Activated T-helper 17 cell treated with anti-CD3 and anti-CD28 coated beads, Interleukin-2, amount 50 U/mL, for 72 hours (primary cell): ENCODE data around the gene TBC1D7. TPM values are rescaled to one million over a fixed set of nuclear protein-coding genes. Genes with fewer than 3 reads are reported as not detected.
A peak's percentile ranks its signal among the peaks of the same experiment; 100 is the strongest.

Source experiments
- ATAC-seq: fragments of 150-1000 bp; cut with Tn5 transposase; replicated peaks from 2 replicates; pipeline ENCODE4 v1.10.0; 2021; ENCODE audit warnings: mild to moderate bottlenecking, moderate library complexity
- H3K27ac Mint-ChIP-seq: one replicate; pipeline ENCODE4 v1.8.0; 2022; ENCODE audit warnings: mixed read lengths
- H3K27me3 Mint-ChIP-seq: one replicate; pipeline ENCODE4 v1.8.0; 2022; ENCODE audit warnings: mixed read lengths
- H3K36me3 Mint-ChIP-seq: one replicate; pipeline ENCODE4 v1.8.0; 2022; ENCODE audit warnings: low read depth, mild to moderate bottlenecking, mixed read lengths
- H3K4me1 Mint-ChIP-seq: one replicate; pipeline ENCODE4 v1.8.0; 2022; ENCODE audit warnings: mixed read lengths
- H3K4me3 Mint-ChIP-seq: one replicate; pipeline ENCODE4 v1.8.0; 2022; ENCODE audit warnings: mild to moderate bottlenecking, mixed read lengths
- H3K9me3 Mint-ChIP-seq: one replicate; pipeline ENCODE4 v1.8.0; 2022; ENCODE audit warnings: mixed read lengths
- total RNA-seq, 2 donors: library from RNA; stranded (reverse); gene quantifications; one replicate each; pipeline ENCODE4 v1.2.3, GENCODE V29; 2022

Gene TBC1D7
- total RNA-seq, 2 donors from 2014 or later = 9.6 to 16.2 TPM

DNA sequence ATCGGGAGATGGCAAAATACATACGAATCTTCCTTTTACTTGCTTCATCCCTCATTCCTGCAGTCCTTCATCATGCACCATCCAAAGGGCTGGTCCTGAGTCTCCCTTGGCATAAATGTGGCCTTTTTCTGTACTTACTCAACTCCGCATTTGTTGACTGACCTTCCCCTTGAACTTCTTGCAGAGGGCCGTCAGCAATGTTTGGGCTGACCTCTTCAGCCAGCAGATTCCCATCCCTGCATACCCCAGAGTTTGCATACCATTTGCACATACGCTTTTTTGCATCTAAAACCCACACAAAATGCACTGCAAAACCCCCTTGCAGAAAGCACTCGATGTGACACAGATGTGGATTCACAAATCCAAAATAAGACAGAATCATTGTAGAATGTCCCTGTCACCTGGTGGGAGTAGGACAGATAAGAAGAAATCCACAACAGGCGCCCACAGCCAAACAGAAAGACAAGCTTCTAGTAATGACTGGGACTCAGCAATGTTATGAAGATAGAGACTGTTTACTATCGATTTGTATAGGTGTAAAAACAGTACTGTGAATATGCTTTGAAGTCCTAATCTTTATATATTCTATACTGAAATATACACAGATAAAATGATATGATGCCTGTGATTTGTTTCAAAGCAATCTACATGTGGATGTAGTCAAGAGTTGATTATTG is 45.8 kb downstream of the TBC1D7 start:
- ATAC-seq = peak; percentile 7
- no peaks in the 10 kb centered on the region for H3K9me3 Mint-ChIP-seq
- no peak overlapping the region for H3K4me3 Mint-ChIP-seq
- no peak overlapping the region for H3K27ac Mint-ChIP-seq
- no peaks in the 10 kb centered on the region for H3K27me3 Mint-ChIP-seq
- H3K4me1 Mint-ChIP-seq = no peaks in the 10 kb centered on the region
- no peaks in the 10 kb centered on the region for H3K36me3 Mint-ChIP-seq

DNA sequence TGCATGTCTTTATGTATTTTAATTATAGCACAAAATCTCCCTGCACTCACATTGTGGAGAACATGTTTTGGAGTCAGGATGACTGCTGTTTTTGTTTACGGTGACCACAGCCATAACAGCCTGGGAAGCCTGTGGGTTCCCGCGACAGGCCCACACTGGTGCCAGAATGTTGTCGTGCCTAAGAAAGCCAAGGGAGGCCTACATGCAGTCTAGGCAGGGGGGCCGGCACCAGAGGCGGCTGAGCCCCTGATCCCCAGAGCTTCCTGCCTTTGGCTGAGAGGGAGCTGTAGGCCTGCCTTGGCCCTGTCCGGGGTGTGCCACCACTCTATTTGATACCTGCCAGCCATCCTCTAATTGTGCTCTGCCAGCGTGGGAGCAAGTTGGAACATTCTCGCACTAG is 46.7 kb downstream of the TBC1D7 start:
- Mint-ChIP-seq H3K4me1 (no peaks in the 10 kb centered on the region), H3K9me3 (no peaks in the 10 kb centered on the region), H3K27ac (no peak overlapping the region), H3K27me3 (no peaks in the 10 kb centered on the region), H3K36me3 (no peaks in the 10 kb centered on the region), H3K4me3 (no peak overlapping the region)
- no peak for ATAC-seq

DNA sequence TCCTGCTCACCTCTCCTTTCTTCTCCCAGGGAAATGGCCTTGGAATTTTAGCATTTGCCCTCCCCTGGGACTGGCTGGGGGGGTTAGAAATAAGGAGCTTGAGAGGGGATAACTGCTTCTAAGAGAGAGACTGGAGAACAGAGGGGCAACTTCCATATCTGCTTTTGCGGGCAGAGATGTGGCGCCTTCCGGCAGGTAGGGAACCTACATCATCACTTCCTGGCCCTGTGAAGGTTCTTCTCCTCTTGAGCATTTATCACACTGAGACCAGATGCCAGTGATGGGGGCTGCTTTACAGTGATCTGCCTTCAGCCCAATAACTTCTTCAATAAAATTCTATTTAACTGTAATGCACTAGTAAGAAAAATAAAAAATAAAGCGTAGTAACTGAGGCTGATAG is 48.1 kb downstream of the TBC1D7 start:
- Mint-ChIP-seq H3K27me3 (no peaks in the 10 kb centered on the region), H3K4me1 (no peaks in the 10 kb centered on the region), H3K9me3 (no peaks in the 10 kb centered on the region), H3K36me3 (no peaks in the 10 kb centered on the region), H3K4me3 (no peak overlapping the region), H3K27ac (no peak overlapping the region)
- ATAC-seq = no peak

DNA sequence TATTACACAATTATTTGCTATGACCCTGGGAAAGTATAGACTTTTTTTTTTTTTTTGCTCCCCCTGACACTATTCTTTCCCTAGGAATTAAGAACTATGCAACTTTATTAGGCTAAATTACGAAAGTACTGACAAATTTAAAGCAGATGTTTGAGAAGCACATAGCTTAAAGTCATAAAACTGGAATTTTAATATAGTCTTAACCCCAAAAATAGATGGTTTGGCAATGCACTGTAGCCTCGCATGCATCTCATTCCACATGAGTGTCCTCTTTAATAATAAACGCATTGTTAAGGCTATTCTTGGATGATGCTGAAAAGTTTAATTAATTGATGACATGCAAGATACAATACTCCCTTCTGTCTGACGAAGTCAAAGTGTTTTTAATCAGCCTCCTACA is 49.3 kb downstream of the TBC1D7 start:
- ATAC-seq = no peak
- Mint-ChIP-seq H3K36me3 (no peaks in the 10 kb centered on the region), H3K9me3 (no peaks in the 10 kb centered on the region), H3K4me1 (peaks cover 3% of the 10 kb centered on the region), H3K27ac (no peak overlapping the region), H3K27me3 (no peaks in the 10 kb centered on the region), H3K4me3 (no peak overlapping the region)

DNA sequence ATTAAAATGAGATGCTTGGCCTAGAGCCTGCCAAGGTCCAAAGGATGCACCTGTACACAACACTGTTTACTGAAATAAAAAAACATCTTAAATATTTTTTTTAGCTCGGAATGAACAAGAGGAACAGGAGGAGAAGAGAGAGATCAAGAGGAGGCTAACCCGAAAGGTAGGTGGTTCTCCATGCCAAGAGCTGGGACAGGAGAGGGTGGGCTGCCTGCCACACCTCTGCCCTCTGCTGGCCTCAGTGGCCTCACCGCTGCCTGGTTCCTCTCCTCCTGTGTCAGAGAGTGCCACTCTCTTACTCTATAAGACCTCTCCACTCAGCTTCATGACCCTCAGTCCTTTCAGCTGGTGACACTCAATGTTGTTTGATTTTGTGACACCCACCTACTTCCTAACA is 50.2 kb downstream of the TBC1D7 start:
- H3K4me1 Mint-ChIP-seq = peaks cover 7% of the 10 kb centered on the region
- no peaks in the 10 kb centered on the region for H3K36me3 Mint-ChIP-seq
- H3K27ac Mint-ChIP-seq = no peak overlapping the region
- H3K27me3 Mint-ChIP-seq = no peaks in the 10 kb centered on the region
- H3K4me3 Mint-ChIP-seq = no peak overlapping the region
- no peaks in the 10 kb centered on the region for H3K9me3 Mint-ChIP-seq
- no peak for ATAC-seq

DNA sequence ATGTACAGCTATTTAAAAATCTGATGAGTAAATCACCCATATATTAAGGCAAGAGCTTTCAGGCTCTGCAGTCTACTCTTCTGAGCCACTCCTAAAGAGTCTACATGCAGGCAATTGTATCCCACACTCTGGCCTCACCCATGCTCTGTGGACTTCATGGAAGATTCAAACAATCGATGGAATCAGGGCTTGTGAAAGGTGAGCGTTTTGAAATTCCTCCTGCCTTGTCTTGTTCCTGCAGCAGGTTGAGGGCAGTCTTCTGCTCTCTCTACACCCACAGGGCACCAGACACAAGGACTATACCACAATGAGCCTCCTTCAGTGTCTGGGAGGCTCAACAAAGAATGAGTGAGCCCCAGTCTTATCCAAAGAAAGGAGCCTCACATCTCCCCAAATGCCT is 51.1 kb downstream of the TBC1D7 start:
- Mint-ChIP-seq H3K27me3 (no peaks in the 10 kb centered on the region), H3K4me3 (no peak overlapping the region), H3K27ac (no peak overlapping the region), H3K36me3 (no peaks in the 10 kb centered on the region), H3K9me3 (no peaks in the 10 kb centered on the region), H3K4me1 (peaks cover 7% of the 10 kb centered on the region)
- ATAC-seq = no peak

DNA sequence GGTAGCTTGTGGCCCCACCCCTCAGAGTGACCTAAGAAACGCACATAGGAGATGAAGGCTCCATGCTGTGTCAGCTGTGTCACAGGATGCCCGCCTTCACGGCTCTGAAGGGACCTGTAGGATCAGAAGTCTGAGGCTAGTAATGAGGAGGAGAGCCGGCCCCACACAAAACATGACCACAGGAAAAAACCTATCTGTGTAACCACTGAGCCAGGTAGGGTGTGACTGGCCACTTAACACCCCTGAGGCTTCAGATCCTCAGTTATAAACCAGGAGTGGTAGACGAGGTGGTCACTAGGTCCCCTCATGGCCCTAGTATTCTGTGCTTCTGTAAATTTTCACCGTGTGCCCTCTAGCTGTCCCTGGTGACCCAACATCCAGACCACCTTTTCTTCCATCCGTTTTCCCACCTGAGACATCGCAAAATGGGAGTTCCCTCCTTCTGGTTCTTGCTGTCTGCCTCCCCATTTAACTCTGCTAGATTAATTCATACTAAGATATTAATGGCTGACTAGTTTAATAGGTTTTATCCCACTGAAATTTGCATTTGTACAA is 52.8 kb downstream of the TBC1D7 start:
- Mint-ChIP-seq H3K4me3 (no peak overlapping the region), H3K27ac (no peak overlapping the region), H3K4me1 (peaks cover 7% of the 10 kb centered on the region), H3K9me3 (no peaks in the 10 kb centered on the region), H3K27me3 (no peaks in the 10 kb centered on the region), H3K36me3 (no peaks in the 10 kb centered on the region)
- ATAC-seq = no peak

DNA sequence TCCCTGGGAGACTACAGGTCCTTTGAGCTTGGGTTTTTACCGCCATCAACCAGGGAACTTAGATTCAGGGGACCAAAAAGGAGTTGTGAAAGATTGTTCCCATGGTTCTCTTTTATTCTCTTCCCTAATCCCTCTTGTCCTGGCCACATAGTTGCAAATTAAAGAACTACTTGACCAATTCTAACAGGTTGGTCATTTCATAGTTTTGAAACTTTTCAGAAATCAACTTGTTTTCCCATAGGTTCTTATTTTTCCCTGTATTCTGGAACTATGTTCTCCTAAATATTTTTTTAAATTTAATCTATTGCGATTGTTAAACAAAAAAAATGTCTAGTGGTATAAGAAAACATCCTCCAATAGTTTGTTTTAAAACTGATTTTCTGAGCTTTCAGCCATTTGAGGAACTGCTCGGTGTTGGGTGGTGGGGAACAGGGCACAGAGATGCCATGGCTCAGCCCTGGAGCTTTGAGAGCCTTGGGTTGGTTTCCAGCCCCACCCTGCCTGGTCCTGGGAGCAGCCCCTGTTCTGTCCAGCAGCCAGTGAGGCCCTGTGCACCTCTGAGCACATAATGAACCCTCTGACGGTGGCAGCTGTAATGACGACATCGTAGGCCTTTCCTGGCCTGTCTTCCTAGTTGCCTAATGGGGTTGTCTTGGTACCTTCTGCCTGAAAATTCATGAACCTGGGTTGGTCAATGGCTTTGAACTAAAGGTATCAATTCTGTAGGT is 53.5 kb downstream of the TBC1D7 start:
- Mint-ChIP-seq H3K9me3 (no peaks in the 10 kb centered on the region), H3K36me3 (no peaks in the 10 kb centered on the region), H3K27me3 (no peaks in the 10 kb centered on the region), H3K4me3 (peak overlapping the region; percentile 73), H3K4me1 (peaks cover 7% of the 10 kb centered on the region), H3K27ac (no peak overlapping the region)
- ATAC-seq = no peak

DNA sequence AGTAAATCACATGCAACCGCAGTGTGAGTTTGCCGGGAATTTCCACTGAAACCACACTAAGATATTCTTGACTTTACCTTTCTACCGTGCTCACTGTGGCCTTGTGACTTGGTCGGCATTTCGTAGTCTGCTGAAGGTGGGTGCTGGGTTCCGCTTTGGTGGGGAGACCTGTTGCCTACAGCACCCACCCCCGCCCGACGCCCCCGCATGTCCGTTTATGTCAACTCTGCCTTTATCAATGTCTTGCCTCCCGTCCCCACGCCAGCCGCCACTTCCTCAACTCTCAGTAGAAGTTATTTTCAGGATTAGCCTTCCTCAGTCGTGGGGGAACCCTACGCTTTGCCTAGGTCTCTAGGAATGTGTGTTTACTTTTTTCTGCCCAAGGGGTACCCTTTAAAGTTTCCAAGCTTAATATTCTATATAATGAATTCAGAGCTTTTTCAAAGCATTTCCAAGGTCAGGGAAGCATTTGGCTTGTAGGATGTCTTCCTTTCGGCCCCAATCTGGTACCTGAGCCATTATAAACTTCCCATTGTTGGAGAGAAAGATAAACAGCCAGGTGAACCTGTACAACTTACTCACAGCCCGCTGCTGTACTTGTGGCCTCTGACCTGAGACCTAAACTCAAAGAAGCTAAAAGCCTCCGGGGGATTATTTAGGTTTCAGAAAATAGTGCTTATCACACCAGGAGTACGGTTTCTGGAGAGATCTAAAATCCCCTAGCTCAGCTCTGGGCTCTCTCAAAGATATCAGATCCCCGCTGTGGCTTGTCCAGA is 54.2 kb downstream of the TBC1D7 start:
- Mint-ChIP-seq H3K27me3 (no peaks in the 10 kb centered on the region), H3K27ac (peak overlapping the region; percentile 81)

DNA sequence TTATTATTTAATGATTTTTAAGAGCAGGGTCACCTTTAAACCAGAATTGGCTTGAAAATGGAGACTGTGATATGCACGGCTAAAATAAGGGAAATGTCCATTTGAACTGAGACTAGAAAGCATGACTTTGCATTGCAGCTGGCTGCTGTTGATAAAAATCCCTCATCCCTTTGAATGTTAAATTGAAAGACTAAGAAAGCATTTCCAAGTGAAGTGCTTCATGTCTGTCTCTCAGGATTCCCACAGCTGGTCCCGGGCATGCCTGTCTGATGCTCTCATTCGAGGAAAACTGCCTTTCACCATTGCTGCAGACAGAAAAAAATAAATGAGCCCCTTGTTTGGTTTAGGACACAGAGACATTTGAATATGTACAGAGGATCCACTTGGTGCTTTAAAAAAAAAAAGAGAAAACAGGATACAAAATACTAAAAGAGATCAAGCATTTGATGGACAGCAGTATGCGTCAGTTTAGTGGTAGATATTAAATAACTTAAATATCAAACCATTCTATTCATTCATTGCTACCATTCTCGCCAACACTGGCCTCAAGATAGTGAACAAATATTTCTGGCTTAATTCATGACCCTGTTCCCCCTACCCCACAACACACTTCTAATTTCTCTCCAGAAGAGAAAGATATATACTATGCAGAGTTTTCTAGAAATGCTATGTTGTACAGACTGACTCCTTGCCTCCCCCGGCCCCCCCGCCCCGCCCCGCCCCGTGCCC is 55.0 kb downstream of the TBC1D7 start:
- no peaks in the 10 kb centered on the region for H3K36me3 Mint-ChIP-seq
- H3K4me3 Mint-ChIP-seq = peak overlapping the region; percentile 73
- H3K27me3 Mint-ChIP-seq = no peaks in the 10 kb centered on the region
- H3K4me1 Mint-ChIP-seq = peaks cover 7% of the 10 kb centered on the region
- peak overlapping the region; percentile 81 for H3K27ac Mint-ChIP-seq
- H3K9me3 Mint-ChIP-seq = no peaks in the 10 kb centered on the region
- ATAC-seq = no peak

More for the DNA sequence above, 54.2 kb downstream of the TBC1D7 start:
- no peaks in the 10 kb centered on the region for H3K36me3 Mint-ChIP-seq
- peak; percentile 96 for ATAC-seq
- H3K9me3 Mint-ChIP-seq = no peaks in the 10 kb centered on the region
- peaks cover 7% of the 10 kb centered on the region for H3K4me1 Mint-ChIP-seq
- H3K4me3 Mint-ChIP-seq = peak overlapping the region; percentile 73

DNA sequence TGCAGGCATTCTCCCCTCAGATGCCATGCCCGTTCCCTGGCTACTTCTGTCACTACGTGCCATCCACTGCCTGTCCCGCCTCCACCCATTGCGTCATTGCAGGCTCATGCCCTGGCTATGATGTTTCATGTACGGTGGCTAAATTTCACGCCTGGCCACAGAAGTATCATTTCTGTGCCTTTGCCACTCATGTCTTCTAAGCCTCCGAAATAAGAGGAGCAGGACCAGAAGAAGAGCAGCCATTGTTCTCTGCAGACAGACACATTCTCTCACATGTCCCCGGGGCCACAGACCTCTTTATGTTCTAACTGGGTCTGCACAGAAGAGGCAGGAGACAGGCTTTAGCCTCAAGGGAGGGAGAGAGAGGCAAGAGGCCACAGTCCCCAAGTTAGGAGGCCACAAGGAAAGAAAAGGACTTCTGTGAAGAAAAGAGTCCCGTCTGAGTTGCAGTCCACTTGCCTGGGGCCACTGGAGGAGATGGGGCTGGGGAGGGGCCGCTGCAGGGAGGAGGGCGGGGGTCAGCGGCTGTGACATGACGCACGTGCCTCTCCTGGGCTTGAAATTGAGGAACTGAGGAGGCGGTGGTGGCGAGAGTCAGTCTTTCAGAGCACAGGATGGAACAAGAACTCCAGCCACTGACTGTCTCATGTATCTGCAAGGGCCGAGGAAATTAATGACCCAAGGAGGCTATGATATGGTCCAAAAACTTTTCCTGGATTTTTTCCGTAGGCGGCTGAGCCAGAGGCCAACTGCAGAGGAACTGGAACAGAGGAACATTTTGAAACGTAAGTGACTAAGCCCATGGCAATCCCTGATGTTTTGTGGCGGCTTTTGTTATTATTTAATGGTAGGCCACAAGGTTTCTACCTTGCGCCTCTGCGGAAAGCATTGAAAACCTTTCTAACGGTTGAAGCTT is 55.9 kb downstream of the TBC1D7 start:
- no peaks in the 10 kb centered on the region for H3K9me3 Mint-ChIP-seq
- H3K27me3 Mint-ChIP-seq = no peaks in the 10 kb centered on the region
- ATAC-seq = no peak
- peaks cover 7% of the 10 kb centered on the region for H3K4me1 Mint-ChIP-seq
- no peak overlapping the region for H3K4me3 Mint-ChIP-seq
- H3K36me3 Mint-ChIP-seq = no peaks in the 10 kb centered on the region
- no peak overlapping the region for H3K27ac Mint-ChIP-seq

DNA sequence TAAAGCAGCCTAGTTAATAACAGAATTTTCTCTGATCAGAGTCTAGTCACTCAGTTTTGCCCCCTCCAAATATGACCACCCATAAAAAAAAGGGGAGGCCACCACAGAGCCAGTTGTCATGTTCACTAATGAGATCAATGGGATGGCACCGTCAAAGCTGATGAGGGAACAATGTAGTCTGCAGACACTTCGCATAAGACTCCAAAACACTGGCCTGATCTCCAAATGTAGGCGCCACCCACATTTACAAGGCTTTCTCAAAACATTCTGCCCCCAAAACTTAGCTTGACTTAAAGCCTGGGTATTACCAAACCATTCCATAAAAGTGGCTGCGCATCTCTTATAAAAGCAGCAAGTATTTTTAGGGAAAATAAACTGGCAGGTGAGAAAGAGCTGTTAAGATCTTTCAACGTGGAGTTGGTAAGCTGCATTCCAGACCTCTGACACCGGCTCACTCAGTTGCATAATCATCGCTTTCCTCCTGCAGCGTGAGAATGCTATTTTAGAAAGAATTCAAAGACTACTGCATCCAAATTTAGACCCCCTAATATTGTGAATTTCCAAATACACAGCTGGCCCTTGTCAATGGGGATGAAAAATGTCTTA is 59.3 kb downstream of the TBC1D7 start:
- Mint-ChIP-seq H3K4me1 (peaks cover 4% of the 10 kb centered on the region), H3K27me3 (no peaks in the 10 kb centered on the region), H3K27ac (no peak overlapping the region), H3K36me3 (no peaks in the 10 kb centered on the region), H3K4me3 (no peak overlapping the region), H3K9me3 (no peaks in the 10 kb centered on the region)
- no peak for ATAC-seq

DNA sequence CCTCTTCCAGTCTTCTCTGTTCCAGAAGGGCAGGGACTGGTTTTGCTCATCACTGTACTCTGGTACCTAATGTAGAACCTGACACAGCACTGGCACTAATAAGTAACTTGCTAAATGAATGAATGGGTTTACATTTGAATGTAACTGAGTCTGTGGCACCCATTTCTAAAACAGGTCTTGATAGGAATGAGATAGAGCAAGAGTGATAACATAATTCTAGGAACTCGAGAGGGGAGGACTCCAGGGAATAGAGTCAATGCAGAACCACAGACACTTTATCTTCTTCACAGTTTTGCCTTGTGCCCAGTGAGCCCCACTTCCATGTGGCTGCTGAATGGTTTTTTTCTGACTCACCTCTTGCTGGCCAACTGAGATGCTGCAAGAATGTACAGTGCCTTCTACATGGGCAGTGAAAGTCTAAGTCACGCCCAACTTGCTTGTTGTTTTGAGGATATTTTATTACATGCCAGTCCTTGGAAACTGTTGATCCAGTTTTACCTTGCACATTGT is 61.1 kb downstream of the TBC1D7 start:
- Mint-ChIP-seq H3K4me3 (no peak overlapping the region), H3K9me3 (no peaks in the 10 kb centered on the region), H3K4me1 (no peaks in the 10 kb centered on the region), H3K27me3 (no peaks in the 10 kb centered on the region), H3K36me3 (no peaks in the 10 kb centered on the region), H3K27ac (no peak overlapping the region)
- ATAC-seq = peak; percentile 70
